Neural crest cell (in vitro differentiated cells): Measurements from ENCODE around the gene PRICKLE2. TPM values are rescaled to one million over a fixed set of nuclear protein-coding genes. Genes with fewer than 3 reads are reported as not detected.

ENCODE experiments used
- DNase-seq: peaks from one replicate; pipeline ENCODE4 v3.0.0; 2021; ENCODE audit warnings: low read depth, mixed read lengths, low spot score
- H3K27ac Mint-ChIP-seq: one replicate; pipeline ENCODE4 v1.8.0; 2021; ENCODE audit warnings: mild to moderate bottlenecking, mixed read lengths; ENCODE audit not compliant: unreplicated experiment
- H3K27me3 Mint-ChIP-seq: 2 replicates; pipeline ENCODE4 v1.8.0; 2021; ENCODE audit warnings: low read depth, mild to moderate bottlenecking, mixed read lengths
- H3K36me3 Mint-ChIP-seq: 2 replicates; pipeline ENCODE4 v1.8.0; 2021; ENCODE audit warnings: low read depth, mild to moderate bottlenecking, mixed read lengths
- H3K4me1 Mint-ChIP-seq: 2 replicates; pipeline ENCODE4 v1.8.0; 2021; ENCODE audit warnings: mixed read lengths
- H3K4me3 Mint-ChIP-seq: one replicate; pipeline ENCODE4 v1.8.0; 2021; ENCODE audit warnings: mild to moderate bottlenecking, mixed read lengths
- H3K9me3 Mint-ChIP-seq: 2 replicates; pipeline ENCODE4 v1.8.0; 2021; ENCODE audit warnings: mixed read lengths
- total RNA-seq: library from RNA; stranded (reverse); gene quantifications from 2 replicates; pipeline ENCODE4 v1.2.1, GENCODE V29; 2021
- TF ChIP-seq, protein P1 (sequence below): fragments of 200-600 bp; sonication (generic); conservative IDR thresholded peaks from 2 replicates; pipeline ENCODE4 v1.5.0; 2021; ENCODE audit warnings: antibody characterized with exemption, mild to moderate bottlenecking

PRICKLE2 gene
- total RNA-seq, 1 donor from 2014 or later, result 11.8 TPM

DNA sequence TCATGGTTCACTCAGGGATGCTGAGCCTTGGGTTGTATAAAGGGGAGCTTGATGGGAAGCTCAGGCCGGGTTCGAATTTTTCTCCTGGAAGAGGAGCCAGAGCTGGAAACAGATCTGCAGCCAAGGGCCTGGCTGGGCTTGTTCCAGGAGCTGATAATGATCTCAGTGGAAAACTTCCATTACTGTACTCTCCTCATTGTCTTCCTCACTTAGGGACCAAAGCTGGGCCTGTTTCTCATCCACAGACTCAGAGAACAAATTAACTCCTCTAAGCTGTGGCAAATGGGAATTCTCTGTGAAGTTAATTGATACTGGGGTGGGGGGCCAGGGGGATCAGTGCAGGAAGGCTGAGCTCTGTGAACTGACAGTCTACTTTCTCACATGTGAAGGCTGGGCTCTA lies 92.0 kb downstream of the PRICKLE2 start:
- Mint-ChIP-seq H3K4me3 (no peak overlapping the region), H3K4me1 (peaks cover 6% of the 10 kb centered on the region), H3K36me3 (peaks cover 2% of the 10 kb centered on the region), H3K27ac (no peak overlapping the region), H3K9me3 (no peaks in the 10 kb centered on the region), H3K27me3 (no peaks in the 10 kb centered on the region)
- no peak for DNase-seq
- TF ChIP-seq, protein P1, sequence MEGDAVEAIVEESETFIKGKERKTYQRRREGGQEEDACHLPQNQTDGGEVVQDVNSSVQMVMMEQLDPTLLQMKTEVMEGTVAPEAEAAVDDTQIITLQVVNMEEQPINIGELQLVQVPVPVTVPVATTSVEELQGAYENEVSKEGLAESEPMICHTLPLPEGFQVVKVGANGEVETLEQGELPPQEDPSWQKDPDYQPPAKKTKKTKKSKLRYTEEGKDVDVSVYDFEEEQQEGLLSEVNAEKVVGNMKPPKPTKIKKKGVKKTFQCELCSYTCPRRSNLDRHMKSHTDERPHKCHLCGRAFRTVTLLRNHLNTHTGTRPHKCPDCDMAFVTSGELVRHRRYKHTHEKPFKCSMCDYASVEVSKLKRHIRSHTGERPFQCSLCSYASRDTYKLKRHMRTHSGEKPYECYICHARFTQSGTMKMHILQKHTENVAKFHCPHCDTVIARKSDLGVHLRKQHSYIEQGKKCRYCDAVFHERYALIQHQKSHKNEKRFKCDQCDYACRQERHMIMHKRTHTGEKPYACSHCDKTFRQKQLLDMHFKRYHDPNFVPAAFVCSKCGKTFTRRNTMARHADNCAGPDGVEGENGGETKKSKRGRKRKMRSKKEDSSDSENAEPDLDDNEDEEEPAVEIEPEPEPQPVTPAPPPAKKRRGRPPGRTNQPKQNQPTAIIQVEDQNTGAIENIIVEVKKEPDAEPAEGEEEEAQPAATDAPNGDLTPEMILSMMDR, result no peak

DNA sequence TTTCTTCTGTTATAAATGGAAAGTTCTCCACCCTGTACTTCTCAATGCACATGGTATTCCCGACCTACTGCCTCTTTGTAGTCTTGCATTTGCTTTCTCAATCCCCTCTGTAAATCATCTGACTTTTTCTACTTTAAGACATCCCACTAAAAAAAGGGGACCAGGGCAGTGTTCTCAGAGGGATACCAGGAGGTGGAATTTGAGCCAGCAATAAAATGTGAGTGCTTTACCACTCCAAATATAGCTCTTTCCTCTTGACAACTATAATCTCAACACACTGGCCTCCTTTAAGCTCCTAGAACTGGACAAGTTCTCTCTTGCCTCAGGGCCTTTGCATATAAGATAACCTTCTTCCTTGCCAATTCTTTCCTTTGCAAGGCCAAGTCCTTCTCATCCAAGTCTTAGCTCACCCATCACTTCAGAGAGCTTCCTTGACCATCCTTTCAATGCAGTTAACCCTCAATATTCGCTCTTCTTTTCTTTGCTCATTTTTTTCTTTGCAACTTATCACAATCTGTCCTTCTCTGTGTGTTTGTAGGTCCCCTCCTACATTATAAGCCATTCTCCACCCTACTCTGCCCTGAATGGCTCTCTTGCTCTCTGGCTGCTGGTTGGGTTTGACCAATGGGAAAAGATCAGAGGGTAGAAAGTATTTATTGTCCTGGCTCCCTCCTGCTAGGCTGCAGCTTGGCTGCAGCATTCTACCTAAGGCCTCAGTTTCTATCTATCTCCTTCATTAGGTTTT lies 93.4 kb downstream of the PRICKLE2 start:
- no peaks in the 10 kb centered on the region for H3K9me3 Mint-ChIP-seq
- H3K36me3 Mint-ChIP-seq, result peaks cover 2% of the 10 kb centered on the region
- TF ChIP-seq, protein P1, result no peak
- H3K27me3 Mint-ChIP-seq, result no peaks in the 10 kb centered on the region
- H3K4me3 Mint-ChIP-seq, result no peak overlapping the region
- no peak for DNase-seq
- no peak overlapping the region for H3K27ac Mint-ChIP-seq
- H3K4me1 Mint-ChIP-seq, result peaks cover 6% of the 10 kb centered on the region

DNA sequence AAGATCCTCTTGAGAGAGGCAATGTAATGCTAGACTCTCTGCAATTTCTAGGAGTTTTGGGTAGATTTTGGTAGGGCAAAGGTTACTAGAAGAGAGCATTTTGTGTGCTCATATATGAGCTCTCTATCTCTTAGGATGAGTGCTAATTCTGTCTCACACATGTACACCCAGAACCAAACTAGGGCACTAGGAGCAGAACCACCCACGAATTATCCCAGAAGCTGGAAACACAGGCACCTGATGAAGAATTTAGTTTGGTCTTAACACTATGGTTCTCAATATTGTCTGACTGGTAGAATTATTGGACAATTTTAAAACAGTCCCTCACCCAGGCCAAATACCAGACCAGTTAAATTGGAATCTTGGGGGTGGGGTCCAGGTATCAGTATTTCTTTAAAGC lies 94.8 kb downstream of the PRICKLE2 start:
- no peaks in the 10 kb centered on the region for H3K36me3 Mint-ChIP-seq
- no peak overlapping the region for H3K27ac Mint-ChIP-seq
- no peak overlapping the region for H3K4me3 Mint-ChIP-seq
- H3K4me1 Mint-ChIP-seq, result peaks cover 6% of the 10 kb centered on the region
- DNase-seq, result no peak
- H3K27me3 Mint-ChIP-seq, result no peaks in the 10 kb centered on the region
- no peaks in the 10 kb centered on the region for H3K9me3 Mint-ChIP-seq
- TF ChIP-seq, protein P1, result no peak

DNA sequence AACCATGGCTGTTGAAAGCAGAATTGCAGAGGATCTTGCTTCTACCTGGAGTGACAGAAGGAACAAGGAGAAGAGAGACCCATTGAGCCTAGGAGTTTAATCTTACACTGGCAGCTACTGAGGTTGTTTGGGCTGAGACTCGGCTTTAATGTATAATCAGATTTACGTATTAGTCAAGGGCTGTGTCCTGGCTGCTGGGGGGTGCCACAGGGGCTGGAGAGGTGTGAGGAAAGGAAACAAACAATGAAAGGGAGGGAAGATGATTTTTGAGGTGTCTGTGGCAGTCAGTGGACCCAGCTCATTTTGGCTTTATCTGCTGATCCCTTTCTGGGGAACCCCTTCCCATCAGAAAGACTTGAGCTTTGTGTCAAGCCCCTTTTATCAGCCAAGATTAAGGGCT lies 95.7 kb downstream of the PRICKLE2 start:
- TF ChIP-seq, protein P1, result no peak
- Mint-ChIP-seq H3K4me3 (no peak overlapping the region), H3K9me3 (peaks cover 7% of the 10 kb centered on the region), H3K27ac (peak overlapping the region; percentile 86), H3K4me1 (peaks cover 6% of the 10 kb centered on the region), H3K27me3 (no peaks in the 10 kb centered on the region), H3K36me3 (peaks cover 6% of the 10 kb centered on the region)
- no peak for DNase-seq

DNA sequence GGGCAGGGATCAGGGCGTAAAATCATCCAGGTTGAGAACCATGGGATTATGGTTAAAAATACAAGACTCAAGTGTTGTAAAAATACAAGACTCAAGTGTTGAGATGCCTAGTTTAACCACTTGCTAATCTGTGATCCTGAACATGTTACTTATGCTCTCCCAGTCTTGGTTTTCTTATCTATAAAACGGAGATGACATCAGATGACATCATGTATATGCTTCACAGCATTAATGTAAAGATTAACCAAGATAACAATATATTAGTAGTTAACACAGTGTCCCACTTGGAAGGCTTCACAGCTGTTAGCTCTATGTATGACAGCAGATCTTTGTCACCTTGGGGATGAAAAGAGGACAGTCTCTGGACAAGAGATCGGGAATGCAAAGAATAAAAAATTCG lies 96.2 kb downstream of the PRICKLE2 start:
- H3K9me3 Mint-ChIP-seq, result peaks cover 9% of the 10 kb centered on the region
- H3K4me1 Mint-ChIP-seq, result peaks cover 6% of the 10 kb centered on the region
- H3K4me3 Mint-ChIP-seq, result no peak overlapping the region
- no peak for DNase-seq
- peaks cover 8% of the 10 kb centered on the region for H3K36me3 Mint-ChIP-seq
- no peaks in the 10 kb centered on the region for H3K27me3 Mint-ChIP-seq
- TF ChIP-seq, protein P1, result no peak
- no peak overlapping the region for H3K27ac Mint-ChIP-seq
